GM12891 (cell line): Measurements from ENCODE around the gene LBHD2.

Source experiments
- PAX5 ChIP-seq: IDR thresholded peaks from 2 replicates; pipeline ENCODE4 v1.6.1; 2011; ENCODE audit warnings: low read length, moderate library complexity, mild to moderate bottlenecking; ENCODE audit not compliant: insufficient read depth, severe bottlenecking
- POLR2A ChIP-seq: IDR thresholded peaks from 2 replicates; pipeline ENCODE4 v1.6.1; 2011; ENCODE audit warnings: low read depth, low read length, control low read depth
- POLR2AphosphoS5 ChIP-seq: IDR thresholded peaks from 2 replicates; pipeline ENCODE4 v1.6.1; 2011; ENCODE audit warnings: low read depth, low read length, control low read depth
- POU2F2 ChIP-seq: IDR thresholded peaks from 2 replicates; pipeline ENCODE4 v1.6.1; 2011; ENCODE audit warnings: low read depth, mild to moderate bottlenecking, control low read depth, low read length, moderate library complexity
- SPI1 ChIP-seq: IDR thresholded peaks from 2 replicates; pipeline ENCODE4 v1.6.1; 2011; ENCODE audit warnings: low read depth, low read length, control low read depth
- TAF1 ChIP-seq: IDR thresholded peaks from 2 replicates; pipeline ENCODE4 v1.6.1; 2011; ENCODE audit warnings: low read depth, low read length, control low read depth

DNA sequence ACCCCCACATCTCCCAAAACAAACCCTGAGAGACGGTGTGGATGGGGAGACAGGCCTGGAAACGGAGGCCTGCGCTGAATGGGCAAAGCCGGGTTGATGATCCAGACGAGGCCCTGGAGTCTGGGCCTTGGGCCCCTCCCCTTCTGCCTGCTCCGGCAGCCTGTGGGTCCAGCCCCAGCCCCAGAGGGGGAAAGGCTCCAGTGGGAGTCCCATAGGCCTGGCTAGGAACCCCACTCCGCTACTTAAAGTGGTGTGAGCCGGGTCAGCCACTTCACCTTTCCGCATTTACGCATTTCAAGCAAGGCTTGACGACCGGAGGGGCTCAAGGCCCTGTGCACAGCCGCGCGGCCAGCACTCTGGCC lies 38.6 kb downstream of the LBHD2 start:
- no peak for TF ChIP-seq POLR2AphosphoS5
- no peak for TF ChIP-seq PAX5
- no peak for TF ChIP-seq POLR2A
- no peak for TF ChIP-seq TAF1
- no peak for TF ChIP-seq POU2F2
- no peak for TF ChIP-seq SPI1
